Common myeloid progenitor, CD34-positive (primary cell): Measurements from ENCODE around the gene GSTO2.

Source experiments
- CTCF ChIA-PET: fragments of 350-600 bp; sonication (Branson Sonifier 250); formaldehyde crosslinking; loops from one replicate; lab custom pipeline; 2021; ENCODE audit warnings: antibody characterized with exemption; lab: Charles Lee
- POLR2A ChIA-PET: fragments of 350-600 bp; sonication (Branson Sonifier 250); formaldehyde crosslinking; loops from one replicate; lab custom pipeline; 2021; ENCODE audit warnings: antibody characterized with exemption; lab: Charles Lee
- DNase-seq, 3 donors: peaks; one replicate each; pipeline versions ENCODE4 v3.0.0 to v3.0.0-alpha.2; 2013
- H3K27ac ChIP-seq, 2 experiments: 1 replicate in 1 of 2; 2 replicates in 1 of 2; pipeline ENCODE4 v1.7.0; 2013; ENCODE audit warnings: inconsistent platforms in 2 of 2, low read length in 2 of 2, mild to moderate bottlenecking in 2 of 2, low read depth in 1 of 2, moderate library complexity in 1 of 2; ENCODE audit not compliant: severe bottlenecking in 2 of 2, insufficient read depth in 1 of 2, poor library complexity in 1 of 2
- H3K27me3 ChIP-seq, 5 experiments: replicated peaks in 2 of 5; 1 replicate in 3 of 5; 2 replicates in 2 of 5; pipeline versions ENCODE4 v1.6.1 to v1.7.0; 2013; ENCODE audit warnings: low read length in 4 of 5, mild to moderate bottlenecking in 2 of 5, moderate library complexity in 2 of 5, inconsistent platforms in 1 of 5; ENCODE audit not compliant: insufficient read depth in 5 of 5, control insufficient read depth in 4 of 5
- H3K36me3 ChIP-seq, 4 experiments: 1 replicate in 2 of 4; 2 replicates in 2 of 4; pipeline versions ENCODE4 v1.6.1 to v1.7.0; 2013; ENCODE audit warnings: low read length in 3 of 4, control low read depth in 1 of 4, mild to moderate bottlenecking in 1 of 4; ENCODE audit not compliant: control insufficient read depth in 4 of 4, insufficient read depth in 4 of 4
- H3K4me1 ChIP-seq, 4 experiments: 1 replicate in 3 of 4; 2 replicates in 1 of 4; pipeline versions ENCODE4 v1.6.1 to v1.7.1; 2013; ENCODE audit warnings: low read length in 3 of 4, mild to moderate bottlenecking in 3 of 4, control low read depth in 1 of 4, inconsistent platforms in 1 of 4, moderate library complexity in 1 of 4; ENCODE audit not compliant: control insufficient read depth in 4 of 4, insufficient read depth in 4 of 4; ENCODE audit errors: control extremely low read depth in 1 of 4
- H3K4me3 ChIP-seq, 7 experiments: 1 replicate in 4 of 7; 2 replicates in 3 of 7; pipeline versions ENCODE4 v1.5.1 to v1.7.0; 2013; ENCODE audit warnings: mild to moderate bottlenecking in 7 of 7, low read length in 6 of 7, moderate library complexity in 6 of 7, inconsistent platforms in 2 of 7, low read depth in 2 of 7, control low read depth in 1 of 7; ENCODE audit not compliant: insufficient read depth in 4 of 7, control insufficient read depth in 1 of 7; ENCODE audit errors: extremely low read depth in 1 of 7
- H3K9me3 ChIP-seq, 5 experiments: 1 replicate in 4 of 5; 2 replicates in 1 of 5; pipeline versions ENCODE4 v1.6.1 to v1.7.1; 2013; ENCODE audit warnings: low read length in 4 of 5, mild to moderate bottlenecking in 2 of 5, inconsistent platforms in 1 of 5, low read depth in 1 of 5, moderate library complexity in 1 of 5; ENCODE audit not compliant: control insufficient read depth in 4 of 5, insufficient read depth in 2 of 5; ENCODE audit errors: control extremely low read depth in 1 of 5
- WGBS: methylation state at CpG from one replicate; pipeline ENCODE4 v1.1.5; 2013; ENCODE audit not compliant: insufficient coverage; 5-methylcytosine and 5-hydroxymethylcytosine counted together

Gene GSTO2

GRCh38 chr10:104345515-104345914 lies 76.5 kb downstream of the GSTO2 start:
- CTCF ChIA-PET: interaction anchor here (0.8 to 12.5 kb wide), 5 partner anchors 9 to 55 kb away, joined by 3 to 191 read pairs (median 68); partner anchors contain the start of gene ITPRIP
- no peak overlapping the region for H3K4me3 ChIP-seq
- no peak for DNase-seq
- peaks cover 10 to 17% (median 14%) of the 10 kb centered on the region in 4 experiments for H3K4me1 ChIP-seq
- H3K36me3 ChIP-seq: no peaks in the 10 kb centered on the region
- no peak overlapping the region for H3K27ac ChIP-seq
- no peaks in the 10 kb centered on the region for H3K27me3 ChIP-seq
- no peaks in the 10 kb centered on the region for H3K9me3 ChIP-seq
- POLR2A ChIA-PET: no interaction called here

GRCh38 chr10:104345941-104346340 lies 77.0 kb downstream of the GSTO2 start:
- no peak overlapping the region for H3K4me3 ChIP-seq
- H3K4me1 ChIP-seq: peaks cover 11 to 17% (median 16%) of the 10 kb centered on the region in 4 experiments
- ChIA-PET CTCF (interaction anchor here (0.8 to 12.5 kb wide), 5 partner anchors 9 to 56 kb away, joined by 3 to 191 read pairs (median 68); partner anchors contain the start of gene ITPRIP), POLR2A (no interaction called here)
- no peaks in the 10 kb centered on the region for H3K27me3 ChIP-seq
- H3K27ac ChIP-seq: no peak overlapping the region
- peak in 1 of 3 donors; percentile 39 for DNase-seq
- H3K36me3 ChIP-seq: no peaks in the 10 kb centered on the region
- WGBS: 33% methylated on average over 3 of the region's 4 CpGs
- no peaks in the 10 kb centered on the region for H3K9me3 ChIP-seq

- Histone ChIP-seq H3K27ac (no peak overlapping the region), H3K9me3 (no peaks in the 10 kb centered on the region), H3K27me3 (no peaks in the 10 kb centered on the region), H3K4me3 (no peak overlapping the region), H3K4me1 (peaks cover 24 to 32% (median 29%) of the 10 kb centered on the region in 4 experiments), H3K36me3 (no peaks in the 10 kb centered on the region)
- WGBS: 60% methylated on average over 1 of the region's 4 CpGs
- POLR2A ChIA-PET: no interaction called here
- DNase-seq: no peak
- CTCF ChIA-PET: interaction anchor here (0.6 to 12.5 kb wide), 9 partner anchors 11 to 70 kb away, joined by 3 to 191 read pairs (median 45); partner anchors contain the start of gene ITPRIP
These were observed 78.5 kb downstream of the GSTO2 start for GRCh38 chr10:104347295-104348045.

GRCh38 chr10:104348601-104349000 lies 79.6 kb downstream of the GSTO2 start:
- 100% methylated on average over 1 of the region's 2 CpGs for WGBS
- no peak for DNase-seq
- Histone ChIP-seq H3K4me1 (peaks cover 31 to 43% (median 38%) of the 10 kb centered on the region in 4 experiments), H3K27me3 (no peaks in the 10 kb centered on the region), H3K4me3 (no peak overlapping the region), H3K27ac (no peak overlapping the region), H3K36me3 (no peaks in the 10 kb centered on the region), H3K9me3 (no peaks in the 10 kb centered on the region)
- CTCF ChIA-PET: interaction anchor here (3.6 to 12.5 kb wide), 7 partner anchors 12 to 71 kb away, joined by 21 to 191 read pairs (median 68); partner anchors contain the start of gene ITPRIP
- POLR2A ChIA-PET: no interaction called here

GRCh38 chr10:104349623-104350126 lies 80.7 kb downstream of the GSTO2 start:
- POLR2A ChIA-PET: interaction anchor here (0.7 kb wide), 1 partner anchor 12 kb away, joined by 3 read pairs; the partner anchor contains the start of gene ITPRIP

GRCh38 chr10:104350127-104350635 lies 81.2 kb downstream of the GSTO2 start:
- 41% methylated on average over 4 of the region's 6 CpGs for WGBS
- Histone ChIP-seq H3K27ac (peak overlapping the region in 1 of 2 experiments; percentile 31), H3K36me3 (no peaks in the 10 kb centered on the region), H3K4me1 (peaks cover 34 to 50% (median 44%) of the 10 kb centered on the region in 4 experiments), H3K27me3 (peaks cover 0 to 7% (median 0%) of the 10 kb centered on the region in 5 experiments), H3K4me3 (peak overlapping the region in 3 of 7 experiments; percentile 38 to 63 (median 62)), H3K9me3 (no peaks in the 10 kb centered on the region)
- CTCF ChIA-PET: interaction anchor here (0.6 to 12.5 kb wide), 17 partner anchors 9 to 134 kb away, joined by 3 to 191 read pairs (median 14); partner anchors contain the start of gene ITPRIP
- peak; percentile 70 to 85 (median 84) for DNase-seq
- POLR2A ChIA-PET: interaction anchor here (0.7 kb wide), 1 partner anchor 12 kb away, joined by 3 read pairs; the partner anchor contains the start of gene ITPRIP

More at GRCh38 chr10:104349623-104350126, 80.7 kb downstream of the GSTO2 start:
- WGBS: 54% methylated on average over 4 of the region's 5 CpGs
- no peaks in the 10 kb centered on the region for H3K9me3 ChIP-seq
- no peaks in the 10 kb centered on the region for H3K36me3 ChIP-seq
- CTCF ChIA-PET: interaction anchor here (0.6 to 12.5 kb wide), 14 partner anchors 8 to 134 kb away, joined by 3 to 191 read pairs (median 20); partner anchors contain the start of gene ITPRIP
- H3K27ac ChIP-seq: peak overlapping the region in 1 of 2 experiments; percentile 31
- H3K4me3 ChIP-seq: peak overlapping the region in 3 of 7 experiments; percentile 38 to 63 (median 62)
- peak in 2 of 3 donors; percentile 74 to 78 for DNase-seq
- peaks cover 0 to 4% (median 0%) of the 10 kb centered on the region in 5 experiments for H3K27me3 ChIP-seq
- H3K4me1 ChIP-seq: peaks cover 34 to 50% (median 44%) of the 10 kb centered on the region in 4 experiments
